ENCODE measurements around the gene MS4A4E. TPM values are rescaled to one million over a fixed set of nuclear protein-coding genes. Genes with fewer than 3 reads are reported as not detected.

MS4A4E gene
- total RNA-seq, 1 experiment from 2014 or later = 0.42 TPM

DNA sequence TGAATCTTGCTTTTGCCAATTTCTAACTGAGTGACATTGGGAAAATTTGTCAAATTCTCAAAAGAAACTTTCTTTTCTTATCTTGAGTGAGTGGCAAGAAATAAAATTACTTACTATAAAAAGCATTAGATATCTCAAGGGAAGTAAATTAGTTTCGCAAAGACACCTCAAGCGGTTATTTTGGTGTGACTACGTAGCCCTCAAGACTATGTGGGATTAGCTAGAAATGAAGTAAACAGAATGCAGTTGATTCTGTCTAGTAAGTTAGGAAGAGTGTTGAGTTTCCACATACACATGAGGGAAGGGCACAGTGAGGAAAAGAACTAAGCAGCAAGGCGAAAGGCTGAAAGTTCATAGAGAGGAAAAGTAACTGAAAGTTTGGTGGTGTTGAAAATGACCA is 31.7 kb downstream of the MS4A4E start:
- H3K27ac ChIP-seq (ENCODE audit: insufficient read length, low read depth, low read length) = no peak overlapping the region
- no peaks in the 10 kb centered on the region; a peak in 1 of 5 replicates for H3K9me3 Mint-ChIP-seq
- no peaks in the 10 kb centered on the region for H3K27me3 Mint-ChIP-seq (ENCODE audit: low read depth)
- no peak overlapping the region for H2AFZ ChIP-seq (ENCODE audit: low read length)
- no peak overlapping the region for H2BK20ac ChIP-seq (ENCODE audit: low read depth, low read length, poor library complexity, severe bottlenecking)
- H3K4me2 ChIP-seq (ENCODE audit: insufficient read depth, insufficient read length, low read length) = no peak overlapping the region
- 0 out of 7 replicates have a peak, but pooled peaks cover 0 to 3% (median 0%) of the 10 kb centered on the region in 3 experiments for H3K36me3 Mint-ChIP-seq (ENCODE audit: insufficient read depth in 1 of 3, low read depth in 3 of 3)
- H4K91ac ChIP-seq (ENCODE audit: insufficient read length, low read depth, low read length) = no peak overlapping the region
- H3K23me2 ChIP-seq (ENCODE audit: insufficient read length, low read depth, low read length, poor library complexity, severe bottlenecking) = no peaks in the 10 kb centered on the region
- H4K5ac ChIP-seq (ENCODE audit: insufficient read length, low read depth, low read length) = no peak overlapping the region
- H3K79me2 ChIP-seq (ENCODE audit: insufficient read depth, low read length) = no peaks in the 10 kb centered on the region
- H4K8ac ChIP-seq (replicated peaks; ENCODE audit: insufficient read length, low read depth, low read length) = no peak overlapping the region
- no peak overlapping the region for H3K56ac ChIP-seq (ENCODE audit: insufficient read length, low read depth, low read length)
- TF ChIP-seq, protein P1, sequence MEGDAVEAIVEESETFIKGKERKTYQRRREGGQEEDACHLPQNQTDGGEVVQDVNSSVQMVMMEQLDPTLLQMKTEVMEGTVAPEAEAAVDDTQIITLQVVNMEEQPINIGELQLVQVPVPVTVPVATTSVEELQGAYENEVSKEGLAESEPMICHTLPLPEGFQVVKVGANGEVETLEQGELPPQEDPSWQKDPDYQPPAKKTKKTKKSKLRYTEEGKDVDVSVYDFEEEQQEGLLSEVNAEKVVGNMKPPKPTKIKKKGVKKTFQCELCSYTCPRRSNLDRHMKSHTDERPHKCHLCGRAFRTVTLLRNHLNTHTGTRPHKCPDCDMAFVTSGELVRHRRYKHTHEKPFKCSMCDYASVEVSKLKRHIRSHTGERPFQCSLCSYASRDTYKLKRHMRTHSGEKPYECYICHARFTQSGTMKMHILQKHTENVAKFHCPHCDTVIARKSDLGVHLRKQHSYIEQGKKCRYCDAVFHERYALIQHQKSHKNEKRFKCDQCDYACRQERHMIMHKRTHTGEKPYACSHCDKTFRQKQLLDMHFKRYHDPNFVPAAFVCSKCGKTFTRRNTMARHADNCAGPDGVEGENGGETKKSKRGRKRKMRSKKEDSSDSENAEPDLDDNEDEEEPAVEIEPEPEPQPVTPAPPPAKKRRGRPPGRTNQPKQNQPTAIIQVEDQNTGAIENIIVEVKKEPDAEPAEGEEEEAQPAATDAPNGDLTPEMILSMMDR (conservative IDR thresholded peaks at IDR 0.05) = no peak
- H3K27me3 ChIP-seq (ENCODE audit: insufficient read depth, low read length) = no peaks in the 10 kb centered on the region
- WGBS (ENCODE audit: extremely low coverage, insufficient read length, low lambda C conversion rate) = no CpG with 5 or more reads among the region's 4 CpGs
- H4K20me1 ChIP-seq (ENCODE audit: control insufficient read depth, insufficient read depth, insufficient read length) = no peaks in the 10 kb centered on the region
- H3K9ac ChIP-seq (ENCODE audit: extremely low read depth, insufficient read length, low read length) = no peak overlapping the region
- H3K27ac Mint-ChIP-seq = no peak overlapping the region
- peaks cover 24 to 25% of the 10 kb centered on the region in 2 experiments for H3K4me1 Mint-ChIP-seq
- no peak overlapping the region for H3T11ph ChIP-seq (ENCODE audit: low read length)
- no peak overlapping the region for H2BK15ac ChIP-seq (ENCODE audit: low read depth, low read length)
- no peaks in the 10 kb centered on the region for H3K79me1 ChIP-seq (ENCODE audit: insufficient read depth, low read depth, low read length, poor library complexity, severe bottlenecking)
- H3K18ac ChIP-seq (ENCODE audit: insufficient read length, low read depth, low read length) = no peak overlapping the region
- no peak for DNase-seq
- H3K14ac ChIP-seq (ENCODE audit: insufficient read depth, low read length) = no peak overlapping the region
- no peaks in the 10 kb centered on the region for H3K9me3 ChIP-seq (ENCODE audit: control insufficient read depth, low read depth, low read length)
- no peak overlapping the region for H3K4ac ChIP-seq (ENCODE audit: low read depth, low read length)
- no peak overlapping the region for H3K23ac ChIP-seq (ENCODE audit: insufficient read length, low read depth, low read length)
- no peak overlapping the region for H2BK5ac ChIP-seq (ENCODE audit: insufficient read length, low read length)
- no peak overlapping the region for H2BK12ac ChIP-seq (ENCODE audit: insufficient read length, low read depth, low read length)
- no peaks in the 10 kb centered on the region for H3K4me1 ChIP-seq (ENCODE audit: insufficient read depth, low read length)
- H2BK120ac ChIP-seq (ENCODE audit: low read depth, low read length, poor library complexity, severe bottlenecking) = no peak overlapping the region
- no peak overlapping the region for H3K4me3 Mint-ChIP-seq
- H2AK5ac ChIP-seq (ENCODE audit: insufficient read length, low read length) = no peak overlapping the region

All from H9 (cell line).